HepG2 (cell line): ENCODE results near the gene ONECUT1. TPM values are rescaled to one million over a fixed set of nuclear protein-coding genes. Genes with fewer than 3 reads are reported as not detected.
A peak's percentile ranks its signal among the peaks of the same experiment; 100 is the strongest.

Experiments
- AGO1 ChIP-seq: fragments of 200-400 bp; formaldehyde crosslinking; IDR thresholded peaks from 2 replicates; pipeline ENCODE4 v1.6.1; 2017; ENCODE audit warnings: mild to moderate bottlenecking, low read depth, low read length, moderate library complexity; ENCODE audit not compliant: poor library complexity, severe bottlenecking
- CREM ChIP-seq, 2 experiments: sonication (generic) in 1 of 2; formaldehyde crosslinking in 1 of 2; IDR thresholded peaks; 2 replicates each; pipeline versions ENCODE4 v1.4.0 to v1.6.1; 2016 to 2020; ENCODE audit warnings: antibody characterized with exemption in 1 of 2, mild to moderate bottlenecking in 1 of 2, missing genetic modification reagents in 1 of 2
- ELF1 ChIP-seq: sonication (generic); formaldehyde crosslinking; IDR thresholded peaks from 2 replicates; pipeline ENCODE4 v1.4.0; 2020; ENCODE audit warnings: missing genetic modification reagents
- FOXK1 ChIP-seq: sonication (generic); formaldehyde crosslinking; IDR thresholded peaks from 2 replicates; pipeline ENCODE4 v1.4.0; 2020; ENCODE audit warnings: low read depth, missing genetic modification reagents, borderline replicate concordance
- HNRNPUL1 ChIP-seq: fragments of 200-400 bp; formaldehyde crosslinking; IDR thresholded peaks from 2 replicates; pipeline ENCODE4 v1.6.1; 2017; ENCODE audit warnings: low read depth, mild to moderate bottlenecking, low read length, moderate library complexity
- IRF9 ChIP-seq: sonication (generic); formaldehyde crosslinking; IDR thresholded peaks from 2 replicates; pipeline ENCODE4 v1.8.0; 2022; ENCODE audit warnings: missing genetic modification reagents, mild to moderate bottlenecking, borderline replicate concordance
- KLF6 ChIP-seq: IDR thresholded peaks from 2 replicates; pipeline ENCODE4 v1.8.0; 2016; ENCODE audit warnings: missing biosample characterization, missing genetic modification reagents
- LRRFIP1 ChIP-seq: sonication (generic); formaldehyde crosslinking; conservative IDR thresholded peaks from 2 replicates; pipeline ENCODE4 v1.4.0; 2020; ENCODE audit warnings: missing genetic modification reagents
- MAX ChIP-seq: IDR thresholded peaks from 2 replicates; pipeline ENCODE4 v1.6.1; 2012; ENCODE audit warnings: inconsistent platforms
- MYNN ChIP-seq: sonication (generic); formaldehyde crosslinking; IDR thresholded peaks from 2 replicates; pipeline ENCODE4 v1.4.0; 2020; ENCODE audit warnings: mild to moderate bottlenecking, low read depth, missing genetic modification reagents
- RXRA ChIP-seq: sonication (generic); formaldehyde crosslinking; IDR thresholded peaks from 2 replicates; pipeline ENCODE4 v1.5.1; 2020; ENCODE audit warnings: missing genetic modification reagents
- SMYD3 ChIP-seq: sonication (generic); formaldehyde crosslinking; IDR thresholded peaks from 2 replicates; pipeline ENCODE4 v1.8.1; 2023; ENCODE audit warnings: mild to moderate bottlenecking, missing genetic modification reagents
- TAF15 ChIP-seq: fragments of 200-400 bp; formaldehyde crosslinking; IDR thresholded peaks from one replicate; pipeline ENCODE4 v1.6.1; 2018; ENCODE audit warnings: mild to moderate bottlenecking, low read depth, low read length; ENCODE audit not compliant: poor library complexity, severe bottlenecking
- ZNF382 ChIP-seq: sonication (generic); formaldehyde crosslinking; IDR thresholded peaks from 2 replicates; pipeline ENCODE4 v1.5.0; 2020; ENCODE audit warnings: missing genetic modification reagents, mild to moderate bottlenecking, borderline replicate concordance
- ZNF567 ChIP-seq: sonication (generic); formaldehyde crosslinking; IDR thresholded peaks from 2 replicates; pipeline ENCODE4 v1.8.1; 2023; ENCODE audit warnings: mild to moderate bottlenecking, missing genetic modification reagents, borderline replicate concordance
- ZNF660 ChIP-seq: sonication (generic); formaldehyde crosslinking; IDR thresholded peaks from 2 replicates; pipeline ENCODE4 v1.5.1; 2020; ENCODE audit warnings: mild to moderate bottlenecking, low read depth, missing genetic modification reagents, borderline replicate concordance
- ZNF747 ChIP-seq: sonication (generic); formaldehyde crosslinking; IDR thresholded peaks from 2 replicates; pipeline ENCODE4 v1.8.1; 2023; ENCODE audit warnings: missing genetic modification reagents, mild to moderate bottlenecking, borderline replicate concordance
- ZNF841 ChIP-seq: sonication (generic); formaldehyde crosslinking; IDR thresholded peaks from 2 replicates; pipeline ENCODE4 v1.8.1; 2023; ENCODE audit warnings: missing genetic modification reagents, borderline replicate concordance
- ZNF878 ChIP-seq: sonication (generic); formaldehyde crosslinking; IDR thresholded peaks from 2 replicates; pipeline ENCODE4 v1.8.1; 2023; ENCODE audit warnings: mild to moderate bottlenecking, missing genetic modification reagents, moderate library complexity
- ZSCAN9 ChIP-seq: IDR thresholded peaks from 2 replicates; pipeline ENCODE4 v1.6.1; 2016; ENCODE audit warnings: borderline replicate concordance
- polyA plus RNA-seq, 8 experiments: library from polyadenylated mRNA; depleted of rRNA in 3 of 8; stranded (reverse) in 7 of 8; unstranded in 1 of 8; fragments of >200 nt; fragmentation: Illumina TruSeq in 4 of 8; extraction: Trizol in 4 of 8; gene quantifications; 2 replicates each; pipeline versions ENCODE4 v1.2.1 to v1.2.3, GENCODE V29; 2011 to 2016; ENCODE audit warnings: low read depth in 4 of 8, missing spikeins in 1 of 8, mixed read lengths in 1 of 8; ENCODE audit not compliant: insufficient read depth in 1 of 8
- total RNA-seq, 5 experiments: library from RNA; depleted of rRNA; stranded (reverse); fragments of >200 nt; fragmentation: Illumina TruSeq; extraction: Trizol; gene quantifications; 2 replicates each; pipeline ENCODE4 v1.2.3, GENCODE V29; 2016; ENCODE audit warnings: low read depth in 1 of 5
- TF ChIP-seq, protein P1 (sequence below): sonication (generic); formaldehyde crosslinking; IDR thresholded peaks from 2 replicates; pipeline ENCODE4 v1.5.0; 2020; ENCODE audit warnings: mild to moderate bottlenecking, missing genetic modification reagents, moderate library complexity
- TF ChIP-seq, protein P2 (sequence below): sonication (generic); formaldehyde crosslinking; IDR thresholded peaks from 2 replicates; pipeline ENCODE4 v1.4.0; 2020; ENCODE audit warnings: mild to moderate bottlenecking, missing genetic modification reagents

The ONECUT1 gene
- total and polyA plus RNA-seq, 2 of the 13 experiments (the other 11 are each of a cell fraction or from before 2014, with no cell fraction given), result 3.5 to 9.1 TPM

DNA sequence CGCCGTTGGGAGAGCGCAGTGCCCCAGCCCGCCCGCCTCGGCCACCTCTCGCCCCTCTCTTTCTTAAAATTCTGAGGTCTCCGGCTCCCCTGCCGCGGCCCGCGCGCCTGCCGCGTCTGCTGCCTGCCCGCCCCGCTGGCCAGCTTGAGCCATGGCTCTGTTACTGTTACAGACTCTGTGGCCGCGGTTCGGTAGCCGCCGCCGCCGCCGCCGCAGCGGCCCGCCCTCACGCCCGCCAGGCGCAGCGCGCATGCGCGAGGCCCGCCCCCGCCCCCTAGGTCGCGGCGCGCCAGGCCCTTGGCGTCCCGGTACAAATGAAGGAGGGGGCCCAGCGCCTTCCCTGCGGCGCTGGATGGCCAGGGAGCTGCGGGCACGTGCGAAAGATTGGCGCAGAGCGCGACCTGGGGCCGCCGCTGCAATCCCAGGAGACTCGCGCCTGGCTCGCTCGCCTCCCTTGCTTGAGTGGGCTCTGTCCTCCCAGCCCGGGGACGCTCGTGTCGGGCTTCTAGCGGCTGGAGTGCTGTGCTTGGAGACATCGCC lies at the start of gene ONECUT1 (continued):
- TF ChIP-seq, protein P1, sequence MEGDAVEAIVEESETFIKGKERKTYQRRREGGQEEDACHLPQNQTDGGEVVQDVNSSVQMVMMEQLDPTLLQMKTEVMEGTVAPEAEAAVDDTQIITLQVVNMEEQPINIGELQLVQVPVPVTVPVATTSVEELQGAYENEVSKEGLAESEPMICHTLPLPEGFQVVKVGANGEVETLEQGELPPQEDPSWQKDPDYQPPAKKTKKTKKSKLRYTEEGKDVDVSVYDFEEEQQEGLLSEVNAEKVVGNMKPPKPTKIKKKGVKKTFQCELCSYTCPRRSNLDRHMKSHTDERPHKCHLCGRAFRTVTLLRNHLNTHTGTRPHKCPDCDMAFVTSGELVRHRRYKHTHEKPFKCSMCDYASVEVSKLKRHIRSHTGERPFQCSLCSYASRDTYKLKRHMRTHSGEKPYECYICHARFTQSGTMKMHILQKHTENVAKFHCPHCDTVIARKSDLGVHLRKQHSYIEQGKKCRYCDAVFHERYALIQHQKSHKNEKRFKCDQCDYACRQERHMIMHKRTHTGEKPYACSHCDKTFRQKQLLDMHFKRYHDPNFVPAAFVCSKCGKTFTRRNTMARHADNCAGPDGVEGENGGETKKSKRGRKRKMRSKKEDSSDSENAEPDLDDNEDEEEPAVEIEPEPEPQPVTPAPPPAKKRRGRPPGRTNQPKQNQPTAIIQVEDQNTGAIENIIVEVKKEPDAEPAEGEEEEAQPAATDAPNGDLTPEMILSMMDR, result no peak
- TF ChIP-seq RXRA, result 0 out of 2 replicates have a peak, but pooled peaks have one; percentile 47
- TF ChIP-seq LRRFIP1 (CRISPR knock-in tag), result no peak
- no peak for TF ChIP-seq ZNF567 (CRISPR knock-in tag)
- no peak for TF ChIP-seq FOXK1
- no peak for TF ChIP-seq ELF1 (CRISPR knock-in tag)
- peak; percentile 67; the same call in 1 of the 2 replicates for TF ChIP-seq ZNF747 (CRISPR knock-in tag)
- TF ChIP-seq ZNF841 (CRISPR knock-in tag), result no peak
- TF ChIP-seq SMYD3 (CRISPR knock-in tag), result no peak
- TF ChIP-seq IRF9 (CRISPR knock-in tag), result no peak
- TF ChIP-seq ZNF382 (CRISPR knock-in tag), result no peak
- 0 out of 2 replicates have a peak, but pooled peaks have one; percentile 23 for TF ChIP-seq ZSCAN9
- TF ChIP-seq MYNN (CRISPR knock-in tag), result no peak
- no peak for TF ChIP-seq HNRNPUL1
- no peak for TF ChIP-seq ZNF660
- TF ChIP-seq KLF6 (CRISPR knock-in tag), result no peak
- TF ChIP-seq ZNF878 (CRISPR knock-in tag), result no peak
- peak; percentile 90 for TF ChIP-seq MAX
- TF ChIP-seq CREM (IDR thresholded peaks at IDR 0.05), result no peak
- TF ChIP-seq CREM (CRISPR knock-in tag; IDR thresholded peaks at IDR 0.05), result no peak
- TF ChIP-seq TAF15, result no peak
- TF ChIP-seq, protein P2, sequence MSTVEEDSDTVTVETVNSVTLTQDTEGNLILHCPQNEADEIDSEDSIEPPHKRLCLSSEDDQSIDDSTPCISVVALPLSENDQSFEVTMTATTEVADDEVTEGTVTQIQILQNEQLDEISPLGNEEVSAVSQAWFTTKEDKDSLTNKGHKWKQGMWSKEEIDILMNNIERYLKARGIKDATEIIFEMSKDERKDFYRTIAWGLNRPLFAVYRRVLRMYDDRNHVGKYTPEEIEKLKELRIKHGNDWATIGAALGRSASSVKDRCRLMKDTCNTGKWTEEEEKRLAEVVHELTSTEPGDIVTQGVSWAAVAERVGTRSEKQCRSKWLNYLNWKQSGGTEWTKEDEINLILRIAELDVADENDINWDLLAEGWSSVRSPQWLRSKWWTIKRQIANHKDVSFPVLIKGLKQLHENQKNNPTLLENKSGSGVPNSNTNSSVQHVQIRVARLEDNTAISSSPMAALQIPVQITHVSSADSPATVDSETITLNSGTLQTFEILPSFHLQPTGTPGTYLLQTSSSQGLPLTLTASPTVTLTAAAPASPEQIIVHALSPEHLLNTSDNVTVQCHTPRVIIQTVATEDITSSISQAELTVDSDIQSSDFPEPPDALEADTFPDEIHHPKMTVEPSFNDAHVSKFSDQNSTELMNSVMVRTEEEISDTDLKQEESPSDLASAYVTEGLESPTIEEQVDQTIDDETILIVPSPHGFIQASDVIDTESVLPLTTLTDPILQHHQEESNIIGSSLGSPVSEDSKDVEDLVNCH (CRISPR knock-in tag), result no peak
- TF ChIP-seq AGO1, result no peak
